ENCODE data around the gene AKNA. TPM values are rescaled to one million over a fixed set of nuclear protein-coding genes. Genes with fewer than 3 reads are reported as not detected.

The AKNA gene
- polyA plus RNA-seq, 1 experiment: 7.0 TPM

GRCh38 chr9:114341152-114341830 is 46.5 kb downstream of the AKNA start:
- Histone ChIP-seq H3K9me3 (ENCODE audit: control insufficient read depth, insufficient read depth, low read length) (no peaks in the 10 kb centered on the region), H3K27ac (ENCODE audit: low read depth, low read length) (no peak overlapping the region), H3K4me3 (ENCODE audit: low read depth, low read length) (no peak overlapping the region), H3K27me3 (ENCODE audit: control insufficient read depth, insufficient read depth, low read length) (no peaks in the 10 kb centered on the region)
- DNase-seq (ENCODE audit: low read depth, low spot score): no peak
- TF ChIP-seq, protein P1, sequence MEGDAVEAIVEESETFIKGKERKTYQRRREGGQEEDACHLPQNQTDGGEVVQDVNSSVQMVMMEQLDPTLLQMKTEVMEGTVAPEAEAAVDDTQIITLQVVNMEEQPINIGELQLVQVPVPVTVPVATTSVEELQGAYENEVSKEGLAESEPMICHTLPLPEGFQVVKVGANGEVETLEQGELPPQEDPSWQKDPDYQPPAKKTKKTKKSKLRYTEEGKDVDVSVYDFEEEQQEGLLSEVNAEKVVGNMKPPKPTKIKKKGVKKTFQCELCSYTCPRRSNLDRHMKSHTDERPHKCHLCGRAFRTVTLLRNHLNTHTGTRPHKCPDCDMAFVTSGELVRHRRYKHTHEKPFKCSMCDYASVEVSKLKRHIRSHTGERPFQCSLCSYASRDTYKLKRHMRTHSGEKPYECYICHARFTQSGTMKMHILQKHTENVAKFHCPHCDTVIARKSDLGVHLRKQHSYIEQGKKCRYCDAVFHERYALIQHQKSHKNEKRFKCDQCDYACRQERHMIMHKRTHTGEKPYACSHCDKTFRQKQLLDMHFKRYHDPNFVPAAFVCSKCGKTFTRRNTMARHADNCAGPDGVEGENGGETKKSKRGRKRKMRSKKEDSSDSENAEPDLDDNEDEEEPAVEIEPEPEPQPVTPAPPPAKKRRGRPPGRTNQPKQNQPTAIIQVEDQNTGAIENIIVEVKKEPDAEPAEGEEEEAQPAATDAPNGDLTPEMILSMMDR (IDR thresholded peaks at IDR 0.05; ENCODE audit: low read depth, low read length): no peak
- ChIA-PET POLR2A (no interaction called here), CTCF (interaction anchor here (0.6 kb wide), 1 partner anchor 61 kb away, joined by 7 read pairs; no protein-coding TSS in a partner anchor)

- no peak overlapping the region for H3K4me3 ChIP-seq (ENCODE audit: low read depth, low read length)
- ChIA-PET CTCF (interaction anchor here (0.6 to 2.5 kb wide), 8 partner anchors 8 to 314 kb away, joined by 3 to 13 read pairs (median 6); no protein-coding TSS in a partner anchor), POLR2A (no interaction called here)
- DNase-seq (ENCODE audit: low read depth, low spot score): no peak
- no peaks in the 10 kb centered on the region for H3K27me3 ChIP-seq (ENCODE audit: control insufficient read depth, insufficient read depth, low read length)
- TF ChIP-seq, protein P1 (IDR thresholded peaks at IDR 0.05; ENCODE audit: low read depth, low read length): peak; percentile 93
- no peak overlapping the region for H3K27ac ChIP-seq (ENCODE audit: low read depth, low read length)
- no peaks in the 10 kb centered on the region; the same call in 1 of the 2 replicates for H3K9me3 ChIP-seq (ENCODE audit: control insufficient read depth, insufficient read depth, low read length)
Observed at GRCh38 chr9:114339130-114339908, 48.5 kb downstream of the AKNA start.

- POLR2A ChIA-PET: no interaction called here
- Histone ChIP-seq H3K9me3 (ENCODE audit: control insufficient read depth, insufficient read depth, low read length) (no peaks in the 10 kb centered on the region; the same call in 1 of the 2 replicates), H3K27me3 (ENCODE audit: control insufficient read depth, insufficient read depth, low read length) (no peaks in the 10 kb centered on the region), H3K27ac (ENCODE audit: low read depth, low read length) (no peak overlapping the region), H3K4me3 (ENCODE audit: low read depth, low read length) (no peak overlapping the region)
- DNase-seq (ENCODE audit: low read depth, low spot score): no peak
- CTCF ChIA-PET: interaction anchor here (1.0 to 2.5 kb wide), 7 partner anchors 9 to 315 kb away, joined by 3 to 13 read pairs (median 6); no protein-coding TSS in a partner anchor
- TF ChIP-seq, protein P1 (IDR thresholded peaks at IDR 0.05; ENCODE audit: low read depth, low read length): no peak
Observed at GRCh38 chr9:114338187-114338586, 49.6 kb downstream of the AKNA start.

- CTCF ChIA-PET: interaction anchor here (1.5 kb wide), 1 partner anchor 69 kb away, joined by 4 read pairs; no protein-coding TSS in a partner anchor
- TF ChIP-seq, protein P1 (IDR thresholded peaks at IDR 0.05; ENCODE audit: low read depth, low read length): no peak
- no peaks in the 10 kb centered on the region; the same call in 1 of the 2 replicates for H3K9me3 ChIP-seq (ENCODE audit: control insufficient read depth, insufficient read depth, low read length)
- no peak overlapping the region for H3K4me3 ChIP-seq (ENCODE audit: low read depth, low read length)
- H3K27ac ChIP-seq (ENCODE audit: low read depth, low read length): no peak overlapping the region
- POLR2A ChIA-PET: no interaction called here
- H3K27me3 ChIP-seq (ENCODE audit: control insufficient read depth, insufficient read depth, low read length): no peaks in the 10 kb centered on the region
- no peak for DNase-seq (ENCODE audit: low read depth, low spot score)
Observed at GRCh38 chr9:114336699-114337395, 50.9 kb downstream of the AKNA start.

All from AG04450 (cell line).